Activated CD4-positive, alpha-beta memory T cell treated with anti-CD3 and anti-CD28 coated beads for 36 hours (primary cell): ENCODE results near the gene VPS33A. TPM values are rescaled to one million over a fixed set of nuclear protein-coding genes. Genes with fewer than 3 reads are reported as not detected.
"Not testable (repeated sequence)": the region's sequence is repeated elsewhere in the genome, so short reads cannot be mapped to it uniquely, and the experiment has no call there.

Experiments
- CTCF ChIA-PET: fragments of 350-600 bp; sonication (Branson Sonifier 250); formaldehyde crosslinking; loops from one replicate; lab custom pipeline; 2021; ENCODE audit warnings: antibody characterized with exemption, inconsistent platforms; lab: Charles Lee
- POLR2A ChIA-PET: fragments of 350-600 bp; sonication (Branson Sonifier 250); formaldehyde crosslinking; loops from one replicate; lab custom pipeline; 2021; ENCODE audit warnings: antibody characterized with exemption; lab: Charles Lee
- DNase-seq: peaks from one replicate; pipeline ENCODE4 v3.0.0-alpha.2; 2020
- H3K27ac Mint-ChIP-seq: one replicate; pipeline ENCODE4 v1.8.0; 2021; ENCODE audit warnings: mixed read lengths
- H3K27me3 Mint-ChIP-seq: one replicate; pipeline ENCODE4 v1.8.0; 2021; ENCODE audit warnings: mixed read lengths
- H3K36me3 Mint-ChIP-seq: one replicate; pipeline ENCODE4 v1.8.0; 2021; ENCODE audit warnings: mixed read lengths
- H3K4me1 Mint-ChIP-seq: one replicate; pipeline ENCODE4 v1.8.0; 2021; ENCODE audit warnings: low read depth, mixed read lengths
- H3K4me3 Mint-ChIP-seq: one replicate; pipeline ENCODE4 v1.8.0; 2021; ENCODE audit warnings: mild to moderate bottlenecking, mixed read lengths
- H3K9me3 Mint-ChIP-seq: one replicate; pipeline ENCODE4 v1.8.0; 2021; ENCODE audit warnings: mixed read lengths
- intact Hi-C: fragments of 100-400 bp; cut with micrococcal nuclease; formaldehyde crosslinking; loops from one replicate; pipeline ENCODE4 v1.15.1; 2023
- total RNA-seq, 2 experiments: library from RNA; stranded (reverse); gene quantifications; one replicate each; pipeline ENCODE4 v1.2.3, GENCODE V29; 2021

Gene VPS33A
- total RNA-seq, 2 experiments from 2014 or later = 24.2 to 24.6 TPM

GRCh38 chr12:122204167-122205052 lies 61.9 kb downstream of the VPS33A start:
- Mint-ChIP-seq H3K9me3 (no peaks in the 10 kb centered on the region), H3K27me3 (peaks cover 14% of the 10 kb centered on the region), H3K36me3 (peaks cover 12% of the 10 kb centered on the region), H3K4me1 (peaks cover 9% of the 10 kb centered on the region), H3K4me3 (peak overlapping the region; percentile 57), H3K27ac (no peak overlapping the region)
- DNase-seq = no peak
- intact Hi-C loops = loop anchor here (10.0 kb wide), 1 partner anchor 60 kb away; the partner anchor contains the start of gene VPS33A
- ChIA-PET CTCF (interaction anchor here (0.6 kb wide), 3 partner anchors 11 to 653 kb away, joined by 3 to 7 read pairs (median 4); no protein-coding TSS in a partner anchor), POLR2A (interaction anchor here (0.8 to 1.5 kb wide), 4 partner anchors 9 to 38 kb away, joined by 3 to 5 read pairs (median 4); partner anchors contain the start of gene DIABLO)

GRCh38 chr12:122203301-122204166 lies 62.8 kb downstream of the VPS33A start, which contains the start of gene B3GNT4:
TSS of gene B3GNT4 (plus strand) at chr12:122203709. CDS start at chr12:122204619, 910 bp downstream.
- peak; percentile 76 for DNase-seq
- CTCF ChIA-PET = interaction anchor here (0.6 to 1.2 kb wide), 2 partner anchors 12 to 353 kb away, joined by 3 read pairs; no protein-coding TSS in a partner anchor
- peak within 1 kb of the TSS; percentile 78 for H3K4me3 Mint-ChIP-seq
- peaks cover 9% of the 10 kb centered on the region for H3K4me1 Mint-ChIP-seq
- no peak within 1 kb of the TSS for H3K27ac Mint-ChIP-seq
- peaks cover 10% of the 10 kb centered on the region for H3K36me3 Mint-ChIP-seq
- POLR2A ChIA-PET = interaction anchor here (1.2 kb wide), 2 partner anchors 8 to 23 kb away, joined by 3 read pairs; partner anchors contain the start of gene DIABLO
- H3K27me3 Mint-ChIP-seq = peaks cover 14% of the 10 kb centered on the region
- no peaks in the 10 kb centered on the region for H3K9me3 Mint-ChIP-seq
- intact Hi-C loops = loop anchor here (10.0 kb wide), 1 partner anchor 61 kb away; the partner anchor contains the start of gene VPS33A

GRCh38 chr12:122202811-122203210 lies 63.5 kb downstream of the VPS33A start:
- DNase-seq, H3K27ac Mint-ChIP-seq, H3K36me3 Mint-ChIP-seq, H3K9me3 Mint-ChIP-seq: not testable (repeated sequence)
- H3K4me1 Mint-ChIP-seq = peaks cover 13% of the 10 kb centered on the region
- ChIA-PET POLR2A (interaction anchor here (1.2 kb wide), 2 partner anchors 9 to 23 kb away, joined by 3 read pairs; partner anchors contain the start of gene DIABLO), CTCF (interaction anchor here (1.2 kb wide), 1 partner anchor 13 kb away, joined by 3 read pairs; no protein-coding TSS in a partner anchor)
- intact Hi-C loops = loop anchor here (10.0 kb wide), 1 partner anchor 62 kb away; the partner anchor contains the start of gene VPS33A
- H3K4me3 Mint-ChIP-seq = peak overlapping the region; percentile 78
- peaks cover 18% of the 10 kb centered on the region for H3K27me3 Mint-ChIP-seq

DNA sequence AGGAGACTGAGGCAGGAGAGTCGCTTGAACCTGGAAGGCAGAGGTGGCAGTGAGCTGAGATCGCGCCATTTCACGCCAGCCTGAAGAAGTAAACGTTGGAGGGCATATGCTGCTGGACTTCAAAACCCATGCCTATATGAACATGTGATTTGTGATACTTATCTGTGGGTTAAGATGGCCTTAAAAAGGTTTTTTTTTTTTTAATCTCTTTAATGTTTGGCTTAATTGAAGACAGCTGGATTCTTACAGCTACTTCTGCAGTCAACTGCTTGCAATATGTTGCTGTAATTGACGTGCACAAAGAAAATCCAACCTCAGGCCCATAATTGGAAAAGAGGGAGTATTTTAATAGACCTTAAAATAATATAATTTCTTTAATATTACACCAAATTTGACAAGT lies 64.3 kb downstream of the VPS33A start:
- POLR2A ChIA-PET = interaction anchor here (1.2 kb wide), 1 partner anchor 10 kb away, joined by 3 read pairs; no protein-coding TSS in a partner anchor
- intact Hi-C loops = loop anchor here (10.0 kb wide), 1 partner anchor 63 kb away; the partner anchor contains the start of gene VPS33A
- no peak overlapping the region for H3K27ac Mint-ChIP-seq
- H3K4me3 Mint-ChIP-seq = no peak overlapping the region
- peaks cover 21% of the 10 kb centered on the region for H3K4me1 Mint-ChIP-seq
- CTCF ChIA-PET = interaction anchor here (0.8 to 0.9 kb wide), 2 partner anchors 10 to 148 kb away, joined by 3 read pairs; no protein-coding TSS in a partner anchor
- no peaks in the 10 kb centered on the region for H3K9me3 Mint-ChIP-seq
- H3K27me3 Mint-ChIP-seq = peaks cover 22% of the 10 kb centered on the region
- no peak for DNase-seq
- H3K36me3 Mint-ChIP-seq = no peaks in the 10 kb centered on the region

DNA sequence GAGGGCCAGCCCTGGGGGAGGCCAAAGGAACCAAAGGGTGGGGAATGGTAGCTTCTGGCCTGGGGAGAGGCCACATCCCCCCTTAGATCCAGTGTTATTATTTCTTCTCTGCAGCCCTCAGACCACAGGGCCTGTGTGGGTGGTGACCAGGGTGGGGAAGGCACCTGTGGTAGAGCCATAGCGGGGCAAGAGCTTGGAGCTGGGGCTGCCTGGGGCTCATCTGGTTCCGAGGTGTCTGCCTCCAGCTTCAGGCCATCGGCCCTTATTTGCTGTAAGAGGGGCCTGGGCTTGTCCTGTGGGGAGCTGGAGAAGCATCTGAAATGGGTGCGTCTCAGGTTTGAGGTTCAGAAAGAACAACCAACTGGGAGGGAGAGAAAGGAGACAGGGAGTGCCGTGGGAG lies 64.9 kb downstream of the VPS33A start:
- no peak for DNase-seq
- Mint-ChIP-seq H3K27ac (no peak overlapping the region), H3K27me3 (peaks cover 26% of the 10 kb centered on the region), H3K4me3 (no peak overlapping the region), H3K9me3 (no peaks in the 10 kb centered on the region), H3K36me3 (no peaks in the 10 kb centered on the region), H3K4me1 (peaks cover 25% of the 10 kb centered on the region)
- POLR2A ChIA-PET = no interaction called here
- CTCF ChIA-PET = interaction anchor here (0.8 to 0.9 kb wide), 2 partner anchors 10 to 147 kb away, joined by 3 read pairs; no protein-coding TSS in a partner anchor
- intact Hi-C loops = loop anchor here (10.0 kb wide), 1 partner anchor 63 kb away; the partner anchor contains the start of gene VPS33A

- no peak for DNase-seq
- ChIA-PET CTCF (no interaction called here), POLR2A (no interaction called here)
- Mint-ChIP-seq H3K9me3 (peaks cover 1% of the 10 kb centered on the region), H3K4me3 (no peak overlapping the region), H3K27ac (no peak overlapping the region), H3K4me1 (peaks cover 25% of the 10 kb centered on the region), H3K36me3 (no peaks in the 10 kb centered on the region), H3K27me3 (peaks cover 26% of the 10 kb centered on the region)
- intact Hi-C loops = loop anchor here (10.0 kb wide), 1 partner anchor 64 kb away; the partner anchor contains the start of gene VPS33A
Measured at GRCh38 chr12:122200541-122201175, 65.6 kb downstream of the VPS33A start.

GRCh38 chr12:122199484-122200355 lies 66.6 kb downstream of the VPS33A start:
- H3K9me3 Mint-ChIP-seq = peaks cover 7% of the 10 kb centered on the region
- DNase-seq = no peak
- POLR2A ChIA-PET = no interaction called here
- no peak overlapping the region for H3K4me3 Mint-ChIP-seq
- H3K4me1 Mint-ChIP-seq = peaks cover 23% of the 10 kb centered on the region
- CTCF ChIA-PET = no interaction called here
- H3K27ac Mint-ChIP-seq = no peak overlapping the region
- peaks cover 22% of the 10 kb centered on the region for H3K27me3 Mint-ChIP-seq
- H3K36me3 Mint-ChIP-seq = no peaks in the 10 kb centered on the region
- intact Hi-C loops = loop anchor here (10.0 kb wide), 1 partner anchor 65 kb away; the partner anchor contains the start of gene VPS33A

- ChIA-PET POLR2A (no interaction called here), CTCF (no interaction called here)
- H3K4me1 Mint-ChIP-seq = peaks cover 19% of the 10 kb centered on the region
- DNase-seq = no peak
- intact Hi-C loops = loop anchor here (2.0 kb wide), 1 partner anchor 31 kb away; no protein-coding TSS in a partner anchor
- H3K27ac Mint-ChIP-seq = peak overlapping the region; percentile 93
- H3K9me3 Mint-ChIP-seq = peaks cover 7% of the 10 kb centered on the region
- H3K36me3 Mint-ChIP-seq = no peaks in the 10 kb centered on the region
- peaks cover 16% of the 10 kb centered on the region for H3K27me3 Mint-ChIP-seq
- H3K4me3 Mint-ChIP-seq = peak overlapping the region; percentile 57
Measured at GRCh38 chr12:122197612-122197966, 68.7 kb downstream of the VPS33A start.

DNA sequence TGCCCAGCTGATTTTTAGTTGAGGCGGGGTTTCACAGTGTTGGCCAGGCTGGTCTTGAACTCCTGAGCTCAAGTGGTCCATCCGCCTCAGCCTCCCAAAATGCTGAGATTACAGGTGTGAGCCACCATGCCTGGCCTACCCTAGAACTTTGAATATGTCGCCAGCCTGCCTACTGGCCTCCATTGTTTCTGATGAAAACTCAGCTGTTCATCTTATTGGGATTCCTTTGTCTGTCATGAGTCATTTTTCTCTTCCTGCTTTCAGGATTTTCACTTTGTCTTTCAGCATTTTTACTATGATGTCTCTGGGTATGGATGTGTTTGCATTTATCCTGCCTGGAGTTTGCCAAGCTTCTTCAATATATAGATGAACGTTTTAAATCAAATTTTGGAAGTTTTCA lies 70.9 kb downstream of the VPS33A start:
- peaks cover 17% of the 10 kb centered on the region for H3K4me1 Mint-ChIP-seq
- H3K9me3 Mint-ChIP-seq = peaks cover 7% of the 10 kb centered on the region
- ChIA-PET CTCF (interaction anchor here (0.6 to 1.2 kb wide), 3 partner anchors 37 to 72 kb away, joined by 3 to 5 read pairs (median 3); no protein-coding TSS in a partner anchor), POLR2A (interaction anchor here (0.6 to 1.1 kb wide), 3 partner anchors 10 to 222 kb away, joined by 3 to 4 read pairs (median 3); partner anchors contain the start of gene DIABLO)
- H3K4me3 Mint-ChIP-seq = no peak overlapping the region
- peaks cover 14% of the 10 kb centered on the region for H3K27me3 Mint-ChIP-seq
- no peak overlapping the region for H3K27ac Mint-ChIP-seq
- H3K36me3 Mint-ChIP-seq = no peaks in the 10 kb centered on the region
- intact Hi-C loops = no loop called here
- no peak for DNase-seq

DNA sequence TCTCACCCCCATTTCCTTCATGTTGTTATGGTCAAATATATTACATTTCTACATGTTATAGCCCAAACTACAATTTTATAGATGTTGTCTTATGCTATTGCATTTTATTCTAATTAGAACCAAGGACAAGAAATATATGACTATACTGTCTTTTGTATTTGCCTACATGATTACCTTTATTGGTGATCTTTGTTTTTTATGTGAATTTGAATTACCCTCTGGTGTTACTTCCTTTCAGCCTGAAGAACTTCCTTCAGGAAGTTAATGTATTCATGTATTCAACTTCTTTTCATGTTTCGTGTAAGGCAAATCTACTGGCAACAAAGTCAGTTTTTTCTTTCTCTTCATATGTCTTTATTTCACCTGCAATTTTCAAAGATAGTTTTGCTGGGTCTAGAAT lies 71.5 kb downstream of the VPS33A start:
- intact Hi-C loops = no loop called here
- POLR2A ChIA-PET = interaction anchor here (0.6 kb wide), 1 partner anchor 223 kb away, joined by 4 read pairs; no protein-coding TSS in a partner anchor
- no peak for DNase-seq
- CTCF ChIA-PET = no interaction called here
- Mint-ChIP-seq H3K4me3 (no peak overlapping the region), H3K36me3 (no peaks in the 10 kb centered on the region), H3K9me3 (peaks cover 7% of the 10 kb centered on the region), H3K27me3 (peaks cover 14% of the 10 kb centered on the region), H3K27ac (no peak overlapping the region), H3K4me1 (peaks cover 17% of the 10 kb centered on the region)
